PFSK-1 (cell line): ENCODE results near the gene MINDY4.

Experiments used
- FOXP2 ChIP-seq: optimal IDR thresholded peaks from 2 replicates; pipeline ENCODE3; 2011; ENCODE audit warnings: borderline replicate concordance, control low read depth, inconsistent platforms; ENCODE audit not compliant: insufficient read depth; ENCODE audit errors: extremely low read length, extremely low read depth
- POLR2AphosphoS5 ChIP-seq: IDR thresholded peaks from 2 replicates; pipeline ENCODE4 v1.6.1; 2012; ENCODE audit warnings: low read depth, mild to moderate bottlenecking, control low read depth, low read length, moderate library complexity
- SIN3A ChIP-seq: IDR thresholded peaks from 2 replicates; pipeline ENCODE4 v1.6.1; 2012; ENCODE audit warnings: mild to moderate bottlenecking, low read length, moderate library complexity, borderline replicate concordance; ENCODE audit not compliant: insufficient read depth
- TAF1 ChIP-seq: IDR thresholded peaks from 2 replicates; pipeline ENCODE4 v1.6.1; 2012; ENCODE audit warnings: low read length, control low read depth, borderline replicate concordance; ENCODE audit not compliant: insufficient read depth
- TF ChIP-seq, protein P1 (sequence below), 2 experiments: IDR thresholded peaks; 2 replicates each; pipeline versions ENCODE4 v1.6.1 to v1.8.0; 2011 to 2012; ENCODE audit warnings: low read depth in 2 of 2, low read length in 2 of 2, control low read depth in 1 of 2, inconsistent platforms in 1 of 2, mild to moderate bottlenecking in 1 of 2, moderate library complexity in 1 of 2; ENCODE audit not compliant: insufficient read depth in 1 of 2

MINDY4 gene

DNA sequence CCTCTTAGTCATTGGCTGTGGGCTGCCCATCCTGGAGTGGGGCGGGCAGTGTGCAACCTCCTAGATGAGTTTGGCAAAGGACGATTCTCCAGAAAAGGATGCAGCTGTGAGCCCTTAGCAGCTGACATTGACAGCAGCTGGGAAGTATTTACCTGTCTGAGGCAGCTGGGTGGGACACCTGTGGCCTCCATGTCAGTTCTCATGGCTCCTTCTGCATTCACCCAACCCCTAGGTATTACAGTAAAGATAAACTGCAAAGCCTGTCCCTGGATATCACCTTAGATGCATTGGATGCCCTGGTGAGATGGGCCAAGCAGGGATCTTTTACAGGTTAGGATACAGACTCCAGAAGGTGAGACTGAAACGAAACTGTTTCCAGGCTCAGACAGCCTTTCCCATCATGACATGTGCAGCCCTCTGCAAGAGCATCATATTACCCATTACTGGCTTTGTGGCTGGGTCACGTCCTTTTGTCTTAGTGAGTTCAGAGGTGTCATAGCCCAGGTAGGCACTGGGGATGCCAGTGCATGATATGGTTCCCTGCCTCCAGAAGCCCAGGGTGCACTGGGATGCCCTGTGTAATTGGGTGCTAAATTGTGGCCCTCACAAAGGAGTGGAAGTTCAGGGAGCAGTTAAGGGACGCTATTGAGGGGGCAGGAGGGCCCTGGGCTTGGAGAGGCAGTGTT, 28.9 kb downstream of the MINDY4 start:
- TF ChIP-seq, protein P1, sequence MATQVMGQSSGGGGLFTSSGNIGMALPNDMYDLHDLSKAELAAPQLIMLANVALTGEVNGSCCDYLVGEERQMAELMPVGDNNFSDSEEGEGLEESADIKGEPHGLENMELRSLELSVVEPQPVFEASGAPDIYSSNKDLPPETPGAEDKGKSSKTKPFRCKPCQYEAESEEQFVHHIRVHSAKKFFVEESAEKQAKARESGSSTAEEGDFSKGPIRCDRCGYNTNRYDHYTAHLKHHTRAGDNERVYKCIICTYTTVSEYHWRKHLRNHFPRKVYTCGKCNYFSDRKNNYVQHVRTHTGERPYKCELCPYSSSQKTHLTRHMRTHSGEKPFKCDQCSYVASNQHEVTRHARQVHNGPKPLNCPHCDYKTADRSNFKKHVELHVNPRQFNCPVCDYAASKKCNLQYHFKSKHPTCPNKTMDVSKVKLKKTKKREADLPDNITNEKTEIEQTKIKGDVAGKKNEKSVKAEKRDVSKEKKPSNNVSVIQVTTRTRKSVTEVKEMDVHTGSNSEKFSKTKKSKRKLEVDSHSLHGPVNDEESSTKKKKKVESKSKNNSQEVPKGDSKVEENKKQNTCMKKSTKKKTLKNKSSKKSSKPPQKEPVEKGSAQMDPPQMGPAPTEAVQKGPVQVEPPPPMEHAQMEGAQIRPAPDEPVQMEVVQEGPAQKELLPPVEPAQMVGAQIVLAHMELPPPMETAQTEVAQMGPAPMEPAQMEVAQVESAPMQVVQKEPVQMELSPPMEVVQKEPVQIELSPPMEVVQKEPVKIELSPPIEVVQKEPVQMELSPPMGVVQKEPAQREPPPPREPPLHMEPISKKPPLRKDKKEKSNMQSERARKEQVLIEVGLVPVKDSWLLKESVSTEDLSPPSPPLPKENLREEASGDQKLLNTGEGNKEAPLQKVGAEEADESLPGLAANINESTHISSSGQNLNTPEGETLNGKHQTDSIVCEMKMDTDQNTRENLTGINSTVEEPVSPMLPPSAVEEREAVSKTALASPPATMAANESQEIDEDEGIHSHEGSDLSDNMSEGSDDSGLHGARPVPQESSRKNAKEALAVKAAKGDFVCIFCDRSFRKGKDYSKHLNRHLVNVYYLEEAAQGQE (IDR thresholded peaks at IDR 0.05; ENCODE audit: insufficient read depth in 1 of 2, low read depth in 2 of 2, low read length in 2 of 2), result no peak
- TF ChIP-seq POLR2AphosphoS5, result no peak
- no peak for TF ChIP-seq TAF1
- no peak for TF ChIP-seq SIN3A
- no peak for TF ChIP-seq FOXP2

GRCh38 chr7:30800785-30801252, 29.6 kb downstream of the MINDY4 start:
- TF ChIP-seq FOXP2 (no peak), POLR2AphosphoS5 (no peak), SIN3A (no peak), TAF1 (no peak)
- TF ChIP-seq, protein P1 (IDR thresholded peaks at IDR 0.05; ENCODE audit: insufficient read depth in 1 of 2, low read depth in 2 of 2, low read length in 2 of 2), result no peak

- TF ChIP-seq FOXP2 (no peak), POLR2AphosphoS5 (no peak), TAF1 (no peak), SIN3A (no peak)
- TF ChIP-seq, protein P1 (IDR thresholded peaks at IDR 0.05; ENCODE audit: insufficient read depth in 1 of 2, low read depth in 2 of 2, low read length in 2 of 2), result no peak
Observed at GRCh38 chr7:30802812-30803211, 31.6 kb downstream of the MINDY4 start.

DNA sequence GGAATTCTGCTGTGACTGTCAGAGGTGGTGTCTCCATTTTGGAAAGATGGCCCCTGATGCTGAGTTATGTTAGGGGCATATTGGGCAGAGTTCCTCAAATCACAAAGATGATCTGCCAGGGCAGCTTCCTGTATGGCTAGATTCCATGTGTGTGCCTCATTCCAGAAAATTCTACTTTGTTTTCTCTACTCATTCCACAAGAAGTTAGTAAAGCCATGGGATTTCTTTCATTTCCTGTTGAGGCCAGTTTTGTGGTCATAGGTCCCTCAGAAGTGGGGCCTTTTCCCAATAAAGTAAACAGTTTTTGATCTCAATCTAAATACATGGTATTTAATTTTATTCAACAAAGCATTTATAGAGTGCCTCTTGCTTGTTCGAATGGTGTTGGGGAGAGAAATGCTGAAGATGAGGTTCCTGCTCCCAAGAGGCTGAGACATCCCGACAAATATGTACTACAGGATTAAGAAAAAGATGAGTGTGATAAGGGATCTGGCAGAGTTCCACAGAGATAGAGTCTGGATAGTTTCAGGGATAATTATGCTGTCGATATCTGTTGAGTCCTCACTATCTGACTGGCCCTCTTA, 33.0 kb downstream of the MINDY4 start:
- TF ChIP-seq, protein P1 (IDR thresholded peaks at IDR 0.05; ENCODE audit: insufficient read depth in 1 of 2, low read depth in 2 of 2, low read length in 2 of 2), result no peak
- no peak for TF ChIP-seq FOXP2
- TF ChIP-seq SIN3A, result no peak
- TF ChIP-seq POLR2AphosphoS5, result no peak
- no peak for TF ChIP-seq TAF1
